NCI-H187 treated with DMSO at 0.1 percent for 48 hours (cell line): ENCODE data around the gene KDM6B.

Experiments
- DNase-seq: peaks from one replicate; lab custom pipeline; 2025; lab: John Stamatoyannopoulos, UW

Gene KDM6B

GRCh38 chr17:7880076-7880868 is 46.3 kb downstream of the KDM6B start:
- DNase-seq, result no peak

GRCh38 chr17:7881276-7882054 is 47.4 kb downstream of the KDM6B start:
- no peak for DNase-seq

- DNase-seq, result no peak
These were observed 48.1 kb downstream of the KDM6B start for GRCh38 chr17:7882068-7882467.

- DNase-seq, result no peak
These were observed 48.6 kb downstream of the KDM6B start for GRCh38 chr17:7882629-7883028.
